OCI-LY1 (cell line): ENCODE data around the gene ZNF143.

ENCODE experiments used
- CTCF ChIP-seq: fragments of 200-600 bp; sonication (generic), shearing (Covaris generic); IDR thresholded peaks from 2 replicates; pipeline ENCODE4 v1.5.1; 2017; ENCODE audit warnings: mild to moderate bottlenecking, antibody characterized with exemption, low read length, moderate library complexity, mixed read lengths
- EZH2 ChIP-seq: fragments of 200-600 bp; sonication (generic), shearing (Covaris generic); IDR thresholded peaks from 2 replicates; pipeline ENCODE4 v1.8.0; 2017; ENCODE audit warnings: borderline replicate concordance, mixed run types, mild to moderate bottlenecking, antibody characterized with exemption, low read length, moderate library complexity, mixed read lengths

- TF ChIP-seq CTCF, result no peak
- TF ChIP-seq EZH2, result no peak
These were observed 101.9 kb downstream of the ZNF143 start for GRCh38 chr11:9562716-9563115.
